Measurements from ENCODE around the gene SLC30A2.
"Not testable (repeated sequence)": the region's sequence is repeated elsewhere in the genome, so short reads cannot be mapped to it uniquely, and the experiment has no call there.

SLC30A2 gene, protein sequence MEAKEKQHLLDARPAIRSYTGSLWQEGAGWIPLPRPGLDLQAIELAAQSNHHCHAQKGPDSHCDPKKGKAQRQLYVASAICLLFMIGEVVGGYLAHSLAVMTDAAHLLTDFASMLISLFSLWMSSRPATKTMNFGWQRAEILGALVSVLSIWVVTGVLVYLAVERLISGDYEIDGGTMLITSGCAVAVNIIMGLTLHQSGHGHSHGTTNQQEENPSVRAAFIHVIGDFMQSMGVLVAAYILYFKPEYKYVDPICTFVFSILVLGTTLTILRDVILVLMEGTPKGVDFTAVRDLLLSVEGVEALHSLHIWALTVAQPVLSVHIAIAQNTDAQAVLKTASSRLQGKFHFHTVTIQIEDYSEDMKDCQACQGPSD

DNA sequence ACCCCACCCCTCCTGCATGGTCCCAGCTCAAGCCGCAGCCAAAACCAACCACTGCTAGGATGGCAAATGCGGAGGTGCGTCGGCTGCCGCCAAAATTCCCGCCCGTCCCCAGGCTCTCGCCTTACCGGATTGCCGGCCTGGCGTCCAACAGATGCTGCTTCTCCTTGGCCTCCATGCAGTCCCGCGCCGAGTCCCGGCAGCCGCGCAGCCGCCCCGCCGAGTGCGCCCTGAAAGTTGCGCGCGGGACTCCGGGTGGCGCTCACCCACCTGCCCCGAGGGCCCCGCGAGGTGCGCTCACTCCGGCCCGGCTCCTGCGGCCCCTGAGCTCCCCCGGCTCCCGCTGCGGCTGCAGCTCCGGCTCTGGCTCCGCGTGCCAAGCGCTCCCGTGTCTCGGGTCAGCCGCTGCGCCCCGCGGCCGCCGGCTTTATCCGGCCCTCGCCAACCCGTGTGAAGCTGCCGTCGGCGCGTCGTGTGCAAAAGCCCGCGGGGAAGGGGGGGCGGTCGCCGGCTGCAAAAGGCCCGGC lies at the start of gene SLC30A2:
Gene SLC30A2 (minus strand): TSS at position 397 of the 524 bp plus-strand sequence. CDS start 222 bp downstream, at position 175.
- no peaks in the 10 kb centered on the region for H3K4me1 ChIP-seq (ENCODE audit: insufficient read depth, low read length, severe bottlenecking)
- H3K9ac ChIP-seq (ENCODE audit: low read length), result no peak within 1 kb of the TSS
- no peak for TF ChIP-seq EZH2 (IDR thresholded peaks at IDR 0.05; ENCODE audit: borderline replicate concordance, low read length)
- TF ChIP-seq, protein P1, sequence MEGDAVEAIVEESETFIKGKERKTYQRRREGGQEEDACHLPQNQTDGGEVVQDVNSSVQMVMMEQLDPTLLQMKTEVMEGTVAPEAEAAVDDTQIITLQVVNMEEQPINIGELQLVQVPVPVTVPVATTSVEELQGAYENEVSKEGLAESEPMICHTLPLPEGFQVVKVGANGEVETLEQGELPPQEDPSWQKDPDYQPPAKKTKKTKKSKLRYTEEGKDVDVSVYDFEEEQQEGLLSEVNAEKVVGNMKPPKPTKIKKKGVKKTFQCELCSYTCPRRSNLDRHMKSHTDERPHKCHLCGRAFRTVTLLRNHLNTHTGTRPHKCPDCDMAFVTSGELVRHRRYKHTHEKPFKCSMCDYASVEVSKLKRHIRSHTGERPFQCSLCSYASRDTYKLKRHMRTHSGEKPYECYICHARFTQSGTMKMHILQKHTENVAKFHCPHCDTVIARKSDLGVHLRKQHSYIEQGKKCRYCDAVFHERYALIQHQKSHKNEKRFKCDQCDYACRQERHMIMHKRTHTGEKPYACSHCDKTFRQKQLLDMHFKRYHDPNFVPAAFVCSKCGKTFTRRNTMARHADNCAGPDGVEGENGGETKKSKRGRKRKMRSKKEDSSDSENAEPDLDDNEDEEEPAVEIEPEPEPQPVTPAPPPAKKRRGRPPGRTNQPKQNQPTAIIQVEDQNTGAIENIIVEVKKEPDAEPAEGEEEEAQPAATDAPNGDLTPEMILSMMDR (IDR thresholded peaks at IDR 0.05; ENCODE audit: low read length), result no peak
- H4K20me1 ChIP-seq (ENCODE audit: insufficient read depth, low read length), result no peaks in the 10 kb centered on the region
- H2AFZ ChIP-seq (ENCODE audit: low read length), result no peak within 1 kb of the TSS
- H3K36me3 ChIP-seq (ENCODE audit: insufficient read depth, low read length), result no peaks in the 10 kb centered on the region
- no peak within 1 kb of the TSS for H3K4me2 ChIP-seq (ENCODE audit: low read length)
- H3K4me3 ChIP-seq (ENCODE audit: low read depth, low read length, poor library complexity, severe bottlenecking), result no peak within 1 kb of the TSS
- no peak within 1 kb of the TSS for H3K27ac ChIP-seq (ENCODE audit: low read depth, low read length, poor library complexity, severe bottlenecking)
- no peaks in the 10 kb centered on the region for H3K79me2 ChIP-seq (ENCODE audit: insufficient read depth, low read length)
- H3K9me3 ChIP-seq (ENCODE audit: low read length), result no peaks in the 10 kb centered on the region
- no peaks in the 10 kb centered on the region for H3K9me2 ChIP-seq (ENCODE audit: low read depth, low read length)
- 0 out of 2 replicates have a peak, but pooled peaks cover 14% of the 10 kb centered on the region for H3K27me3 ChIP-seq (ENCODE audit: insufficient read depth, low read length)
- H3F3A ChIP-seq (ENCODE audit: insufficient read depth, low read length), result no peaks in the 10 kb centered on the region

- no peak overlapping the region for H3K9ac ChIP-seq (ENCODE audit: low read length)
- no peak overlapping the region for H3K4me2 ChIP-seq (ENCODE audit: low read length)
Measured at GRCh38 chr1:26094677-26095383, 48.9 kb upstream of the SLC30A2 start.

DNA sequence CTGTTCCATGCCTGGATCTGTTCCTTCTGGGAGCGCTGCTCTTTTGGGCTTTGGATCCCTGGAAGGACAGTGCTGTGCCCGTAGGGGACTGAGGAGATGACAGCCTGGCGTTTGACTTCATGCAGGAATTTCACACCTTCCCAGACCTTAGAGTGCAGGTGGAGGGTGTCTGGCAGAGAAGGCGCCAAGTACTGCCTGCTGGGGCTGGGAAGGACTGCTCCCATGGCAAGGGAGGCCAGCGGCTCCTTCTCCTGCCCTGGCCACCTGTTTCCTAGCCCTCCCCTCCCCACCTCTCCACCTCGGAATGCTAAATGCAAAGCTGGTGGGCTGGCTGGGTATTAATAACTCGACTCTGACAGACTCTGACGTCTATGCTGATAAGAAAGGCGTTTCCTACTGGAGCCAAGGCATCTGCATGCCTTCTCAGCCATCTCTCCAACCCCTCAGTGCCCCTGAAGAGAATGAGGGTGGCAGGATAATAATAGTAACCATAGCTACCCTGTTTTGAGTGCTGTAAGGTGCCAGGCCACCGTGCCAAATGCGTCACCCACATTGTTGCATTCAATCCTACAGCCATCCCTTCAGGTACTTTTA lies 48.3 kb upstream of the SLC30A2 start:
- H3K9ac ChIP-seq (ENCODE audit: low read length), result no peak overlapping the region
- no peaks in the 10 kb centered on the region for H3K27me3 ChIP-seq (ENCODE audit: insufficient read depth, low read length)
- H3K9me2 ChIP-seq (ENCODE audit: low read depth, low read length), result no peaks in the 10 kb centered on the region
- no peaks in the 10 kb centered on the region for H3K9me3 ChIP-seq (ENCODE audit: low read length)
- no peak overlapping the region for H3K4me2 ChIP-seq (ENCODE audit: low read length)
- no peak overlapping the region for H3K27ac ChIP-seq (ENCODE audit: low read depth, low read length, poor library complexity, severe bottlenecking)
- no peaks in the 10 kb centered on the region for H3F3A ChIP-seq (ENCODE audit: insufficient read depth, low read length)
- H3K4me3 ChIP-seq (ENCODE audit: low read depth, low read length, poor library complexity, severe bottlenecking), result no peak overlapping the region
- no peaks in the 10 kb centered on the region for H3K79me2 ChIP-seq (ENCODE audit: insufficient read depth, low read length)
- no peaks in the 10 kb centered on the region for H4K20me1 ChIP-seq (ENCODE audit: insufficient read depth, low read length)
- no peaks in the 10 kb centered on the region for H3K4me1 ChIP-seq (ENCODE audit: insufficient read depth, low read length, severe bottlenecking)
- TF ChIP-seq EZH2 (IDR thresholded peaks at IDR 0.05; ENCODE audit: borderline replicate concordance, low read length), result no peak
- TF ChIP-seq, protein P1 (IDR thresholded peaks at IDR 0.05; ENCODE audit: low read length), result no peak
- H2AFZ ChIP-seq (ENCODE audit: low read length), result no peak overlapping the region
- H3K36me3 ChIP-seq (ENCODE audit: insufficient read depth, low read length), result no peaks in the 10 kb centered on the region

More at GRCh38 chr1:26094677-26095383, 48.9 kb upstream of the SLC30A2 start:
- H3K4me1 ChIP-seq (ENCODE audit: insufficient read depth, low read length, severe bottlenecking), result no peaks in the 10 kb centered on the region
- H3K4me3 ChIP-seq (ENCODE audit: low read depth, low read length, poor library complexity, severe bottlenecking), result no peak overlapping the region
- H3K36me3 ChIP-seq (ENCODE audit: insufficient read depth, low read length), result no peaks in the 10 kb centered on the region
- H2AFZ ChIP-seq (ENCODE audit: low read length), result no peak overlapping the region
- H3K27me3 ChIP-seq (ENCODE audit: insufficient read depth, low read length), result no peaks in the 10 kb centered on the region
- H3K79me2 ChIP-seq (ENCODE audit: insufficient read depth, low read length), result no peaks in the 10 kb centered on the region
- H3K27ac ChIP-seq (ENCODE audit: low read depth, low read length, poor library complexity, severe bottlenecking), result no peak overlapping the region
- no peak for TF ChIP-seq EZH2 (IDR thresholded peaks at IDR 0.05; ENCODE audit: borderline replicate concordance, low read length)
- TF ChIP-seq, protein P1 (IDR thresholded peaks at IDR 0.05; ENCODE audit: low read length), result no peak
- no peaks in the 10 kb centered on the region for H4K20me1 ChIP-seq (ENCODE audit: insufficient read depth, low read length)
- no peaks in the 10 kb centered on the region for H3F3A ChIP-seq (ENCODE audit: insufficient read depth, low read length)
- no peaks in the 10 kb centered on the region for H3K9me2 ChIP-seq (ENCODE audit: low read depth, low read length)
- H3K9me3 ChIP-seq (ENCODE audit: low read length), result no peaks in the 10 kb centered on the region

GRCh38 chr1:26093569-26093968 lies 47.7 kb upstream of the SLC30A2 start:
- not testable (repeated sequence) for H3K9me2 ChIP-seq (ENCODE audit: low read depth, low read length); H4K20me1 ChIP-seq (ENCODE audit: insufficient read depth, low read length); H3K4me3 ChIP-seq (ENCODE audit: low read depth, low read length, poor library complexity, severe bottlenecking); H3K79me2 ChIP-seq (ENCODE audit: insufficient read depth, low read length); H3K36me3 ChIP-seq (ENCODE audit: insufficient read depth, low read length); H3K4me1 ChIP-seq (ENCODE audit: insufficient read depth, low read length, severe bottlenecking); H3K27ac ChIP-seq (ENCODE audit: low read depth, low read length, poor library complexity, severe bottlenecking); H3K9ac ChIP-seq (ENCODE audit: low read length); H3F3A ChIP-seq (ENCODE audit: insufficient read depth, low read length); H3K27me3 ChIP-seq (ENCODE audit: insufficient read depth, low read length); H3K4me2 ChIP-seq (ENCODE audit: low read length); H3K9me3 ChIP-seq (ENCODE audit: low read length); H2AFZ ChIP-seq (ENCODE audit: low read length)

All from OCI-LY1 (cell line).